SK-N-MC (cell line): ENCODE results near the gene SLC12A3.

Experiments used
- DNase-seq: peaks from one replicate; pipeline ENCODE4 v3.0.0-alpha.2; 2011; ENCODE audit warnings: low read depth, low spot score
- H3K27ac ChIP-seq: fragments of 200-600 bp; sonication (generic); 2 replicates; pipeline ENCODE4 v1.5.1; 2016; ENCODE audit warnings: mixed run types
- H3K36me3 ChIP-seq: fragments of 200-600 bp; sonication (generic); 2 replicates; pipeline ENCODE4 v1.6.1; 2017; ENCODE audit warnings: antibody characterized with exemption, low read length, mixed read lengths; ENCODE audit not compliant: insufficient read depth
- H3K4me3 ChIP-seq: fragments of 200-600 bp; sonication (generic); 2 replicates; pipeline ENCODE4 v1.5.1; 2016
- H3K9ac ChIP-seq: fragments of 200-600 bp; sonication (generic); 2 replicates; pipeline ENCODE4 v1.8.0; 2017; ENCODE audit warnings: mixed run types, mixed read lengths; ENCODE audit not compliant: insufficient read length
- H3K9me3 ChIP-seq: fragments of 200-600 bp; sonication (generic); 2 replicates; pipeline ENCODE4 v1.6.1; 2017; ENCODE audit warnings: low read depth, mild to moderate bottlenecking, antibody characterized with exemption, low read length, moderate library complexity, mixed read lengths
- EZH2 ChIP-seq: fragments of 200-600 bp; sonication (generic); IDR thresholded peaks from one replicate; pipeline ENCODE4 v1.6.1; 2017; ENCODE audit warnings: antibody characterized with exemption
- FOXP2 ChIP-seq: optimal IDR thresholded peaks from 2 replicates; pipeline ENCODE3; 2011; ENCODE audit warnings: mild to moderate bottlenecking, moderate library complexity; ENCODE audit not compliant: insufficient read depth; ENCODE audit errors: extremely low read length, control extremely low read depth
- POLR2AphosphoS5 ChIP-seq: IDR thresholded peaks from 2 replicates; pipeline ENCODE4 v1.6.1; 2012; ENCODE audit warnings: mild to moderate bottlenecking, low read depth, low read length, borderline replicate concordance

The SLC12A3 gene

DNA sequence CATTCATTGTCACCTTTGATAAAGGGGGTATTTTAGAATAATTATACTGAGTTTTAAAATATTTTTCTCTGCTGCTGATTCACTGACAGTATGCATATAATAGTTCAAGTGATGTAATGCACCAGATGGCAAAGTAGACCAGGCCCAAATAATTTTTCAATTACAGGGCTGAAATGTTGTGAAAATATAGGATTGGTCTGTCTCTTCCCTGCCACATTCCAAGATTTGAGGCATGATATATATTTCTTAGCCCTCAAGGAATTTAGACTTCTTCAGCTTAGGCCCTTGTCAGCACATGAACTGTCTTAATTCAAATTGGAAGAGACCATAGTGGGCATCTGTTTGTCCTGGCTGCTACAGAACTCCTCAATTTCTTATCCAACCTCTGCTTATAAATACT is 39.2 kb upstream of the SLC12A3 start:
- H3K4me3 ChIP-seq, result no peak overlapping the region
- 0 out of 2 replicates have a peak, but pooled peaks cover 3% of the 10 kb centered on the region for H3K36me3 ChIP-seq
- H3K9me3 ChIP-seq, result no peaks in the 10 kb centered on the region
- TF ChIP-seq POLR2AphosphoS5, result no peak
- no peak for TF ChIP-seq EZH2
- TF ChIP-seq FOXP2, result no peak
- H3K9ac ChIP-seq, result no peak overlapping the region
- no peak for DNase-seq
- H3K27ac ChIP-seq, result no peak overlapping the region

DNA sequence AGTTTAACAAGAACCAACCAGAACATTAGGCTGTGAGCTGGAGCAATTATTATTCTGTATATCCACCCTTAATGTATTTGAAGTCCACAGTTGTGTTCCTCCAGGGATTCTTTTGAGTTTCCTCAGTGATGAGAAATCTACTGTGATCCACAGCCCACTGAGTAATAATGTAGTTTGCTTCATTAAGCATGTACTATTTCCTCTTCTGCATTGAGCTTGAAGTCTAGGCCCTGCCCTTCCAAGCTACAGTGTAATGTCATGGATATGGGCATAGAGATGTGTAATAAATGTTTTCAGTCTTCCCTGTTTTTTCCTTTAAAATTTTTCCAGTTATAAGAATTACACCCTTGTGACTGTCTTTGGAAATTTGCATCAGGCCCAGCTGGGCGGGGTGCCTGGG is 36.4 kb upstream of the SLC12A3 start:
- peaks cover 3% of the 10 kb centered on the region; the same call in 1 of the 2 replicates for H3K36me3 ChIP-seq
- H3K9me3 ChIP-seq, result no peaks in the 10 kb centered on the region
- no peak for DNase-seq
- TF ChIP-seq EZH2 (no peak), FOXP2 (no peak), POLR2AphosphoS5 (no peak)
- H3K4me3 ChIP-seq, result no peak overlapping the region
- H3K27ac ChIP-seq, result no peak overlapping the region
- no peak overlapping the region for H3K9ac ChIP-seq

DNA sequence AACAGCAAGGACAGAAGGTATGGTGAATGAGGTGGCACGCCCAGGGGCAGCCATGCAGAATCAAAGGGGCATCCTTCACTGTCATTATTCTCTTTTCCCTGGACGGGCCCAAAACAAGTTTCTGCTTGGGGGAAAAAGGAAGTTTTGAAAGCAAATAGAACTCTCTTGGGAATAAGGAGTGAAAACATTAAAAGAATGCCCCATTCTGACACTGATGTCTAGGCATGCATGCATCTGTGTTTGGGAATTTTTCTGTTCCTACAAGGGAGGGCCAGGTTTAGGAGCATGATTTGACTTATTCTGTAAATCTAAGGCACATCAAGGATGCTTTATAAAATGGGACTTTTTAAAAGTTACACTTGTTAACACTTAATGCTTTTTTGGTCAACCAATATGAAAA is 34.3 kb upstream of the SLC12A3 start:
- Histone ChIP-seq H3K9me3 (no peaks in the 10 kb centered on the region), H3K27ac (no peak overlapping the region), H3K36me3 (peaks cover 3% of the 10 kb centered on the region; the same call in 1 of the 2 replicates), H3K4me3 (no peak overlapping the region), H3K9ac (no peak overlapping the region)
- no peak for TF ChIP-seq POLR2AphosphoS5
- TF ChIP-seq FOXP2, result no peak
- no peak for TF ChIP-seq EZH2
- DNase-seq, result no peak

DNA sequence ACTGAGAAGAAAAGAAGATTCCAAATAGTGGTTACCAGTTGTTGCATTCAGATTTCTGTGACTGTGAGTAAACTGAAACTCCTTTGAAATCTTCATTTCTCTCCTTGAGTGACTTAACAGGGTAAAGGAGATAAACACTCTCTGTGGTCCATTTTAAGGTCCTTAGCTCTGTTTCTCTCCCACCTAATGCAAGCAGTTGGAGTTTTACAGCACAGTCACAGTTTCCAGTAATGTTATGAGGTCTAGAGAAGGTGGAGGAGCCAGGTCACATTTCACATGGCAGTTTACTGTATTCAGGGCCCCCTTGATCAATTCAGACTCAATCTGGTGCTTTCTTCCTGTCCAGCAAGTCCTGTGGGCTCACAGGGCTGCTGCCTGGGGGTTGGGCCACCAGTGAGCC is 32.2 kb upstream of the SLC12A3 start:
- H3K36me3 ChIP-seq, result peaks cover 7% of the 10 kb centered on the region; the same call in 1 of the 2 replicates
- DNase-seq, result no peak
- H3K9me3 ChIP-seq, result no peaks in the 10 kb centered on the region
- no peak for TF ChIP-seq EZH2
- TF ChIP-seq POLR2AphosphoS5, result no peak
- TF ChIP-seq FOXP2, result no peak
- H3K27ac ChIP-seq, result no peak overlapping the region
- no peak overlapping the region for H3K4me3 ChIP-seq
- no peak overlapping the region for H3K9ac ChIP-seq

DNA sequence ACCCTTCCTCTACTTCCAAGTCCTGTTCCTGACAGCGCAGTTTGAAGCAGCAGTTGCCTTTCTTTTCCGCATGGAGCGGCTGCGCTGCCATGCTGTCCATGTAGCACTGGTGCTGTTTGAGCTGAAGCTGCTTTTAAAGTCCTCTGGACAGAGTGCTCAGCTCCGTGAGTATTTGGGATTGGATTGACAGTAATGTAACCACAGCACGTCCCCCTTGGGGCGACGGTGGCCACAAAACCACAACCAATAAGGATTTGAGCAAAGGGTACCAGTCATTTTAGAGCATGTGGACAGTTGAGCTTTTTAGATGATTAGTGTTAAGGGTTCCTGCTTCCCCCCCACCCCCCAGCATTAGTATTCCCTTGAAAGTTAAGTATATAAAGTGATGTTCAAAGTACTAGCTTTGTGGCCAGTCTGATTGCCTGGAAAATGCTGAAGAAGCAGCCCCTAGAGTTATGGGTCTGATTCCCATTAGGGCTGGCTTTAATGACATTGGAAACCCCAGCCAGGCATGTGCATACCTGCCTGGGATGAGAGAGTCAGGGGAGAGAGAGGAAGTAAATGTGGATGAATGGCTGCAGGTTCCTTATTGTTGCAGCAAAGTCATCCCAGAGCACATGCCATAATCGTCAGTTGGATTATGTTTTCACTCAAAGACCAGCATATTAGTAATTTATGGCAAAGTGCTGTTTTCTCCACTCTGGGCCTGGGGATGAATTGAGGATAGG is 31.6 kb upstream of the SLC12A3 start:
- no peak overlapping the region for H3K9ac ChIP-seq
- no peak for DNase-seq
- TF ChIP-seq POLR2AphosphoS5, result no peak
- TF ChIP-seq FOXP2, result no peak
- TF ChIP-seq EZH2, result no peak
- H3K9me3 ChIP-seq, result no peaks in the 10 kb centered on the region
- peaks cover 7% of the 10 kb centered on the region; the same call in 1 of the 2 replicates for H3K36me3 ChIP-seq
- no peak overlapping the region for H3K27ac ChIP-seq
- no peak overlapping the region for H3K4me3 ChIP-seq

DNA sequence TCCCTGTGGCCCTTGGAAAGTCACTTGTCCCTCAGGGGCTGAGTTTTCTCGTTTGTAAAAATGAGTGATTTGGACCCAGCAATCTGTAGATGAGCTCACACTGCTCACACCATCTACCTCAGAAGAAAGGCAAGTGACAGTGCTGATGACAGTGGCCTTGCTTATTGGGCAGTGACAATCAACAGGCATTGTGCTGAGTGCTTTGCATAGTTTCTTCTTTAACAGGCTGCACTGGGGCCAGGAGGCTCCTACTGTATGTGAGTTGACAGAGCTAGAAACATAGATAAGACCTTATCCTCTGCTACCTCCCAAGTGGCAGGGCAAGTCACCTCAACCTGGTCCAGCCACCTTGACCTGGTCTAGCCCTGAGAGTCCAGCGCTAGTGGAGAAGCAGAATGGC is 29.7 kb upstream of the SLC12A3 start:
- no peak overlapping the region for H3K4me3 ChIP-seq
- H3K9ac ChIP-seq, result no peak overlapping the region
- TF ChIP-seq EZH2, result no peak
- no peak for TF ChIP-seq FOXP2
- no peak for TF ChIP-seq POLR2AphosphoS5
- no peak for DNase-seq
- peaks cover 7% of the 10 kb centered on the region; the same call in 1 of the 2 replicates for H3K36me3 ChIP-seq
- no peak overlapping the region for H3K27ac ChIP-seq
- H3K9me3 ChIP-seq, result no peaks in the 10 kb centered on the region

DNA sequence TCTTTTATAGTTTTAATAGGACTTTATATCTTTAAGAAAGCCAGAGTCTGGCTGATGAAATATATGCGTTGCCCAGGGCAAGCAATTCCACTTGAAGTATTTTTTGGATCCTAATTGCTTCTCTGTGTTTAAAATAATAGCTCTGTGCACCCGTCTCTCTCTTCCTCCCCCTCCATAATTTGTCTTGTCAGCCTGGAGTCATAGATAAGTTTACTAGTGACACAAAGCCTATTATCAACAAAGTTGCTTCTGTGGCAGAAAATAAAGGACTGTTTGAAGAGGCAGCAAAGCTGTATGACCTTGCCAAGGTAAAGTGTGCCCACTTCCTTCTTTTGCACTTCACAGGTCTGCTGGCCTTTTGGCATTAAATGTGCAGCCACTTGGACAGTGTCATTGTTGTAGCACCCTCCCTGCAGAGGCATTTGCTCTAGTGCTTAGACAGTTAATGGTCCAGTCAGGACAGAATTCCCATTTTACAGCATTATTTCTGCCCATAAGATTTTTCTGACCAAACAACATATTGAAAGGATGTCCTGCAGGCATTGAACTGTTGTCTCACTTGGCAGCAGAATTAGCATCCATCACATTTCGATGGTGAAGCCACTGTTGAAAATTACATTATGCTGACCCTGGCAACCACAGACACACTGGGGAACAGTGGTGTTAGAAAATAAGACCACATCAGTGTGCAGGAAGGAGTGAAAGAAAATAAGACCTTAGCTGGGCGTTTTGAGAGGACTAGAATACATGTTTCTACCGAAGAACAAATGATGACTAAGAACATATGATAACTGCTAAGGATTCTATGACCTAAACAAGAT is 28.4 kb upstream of the SLC12A3 start:
- peak; percentile 20 for DNase-seq
- no peak overlapping the region for H3K9ac ChIP-seq
- TF ChIP-seq FOXP2 (no peak), POLR2AphosphoS5 (no peak), EZH2 (no peak)
- H3K27ac ChIP-seq, result peak overlapping the region; percentile 89
- peaks cover 7% of the 10 kb centered on the region; the same call in 1 of the 2 replicates for H3K36me3 ChIP-seq
- H3K4me3 ChIP-seq, result no peak overlapping the region
- H3K9me3 ChIP-seq, result no peaks in the 10 kb centered on the region

DNA sequence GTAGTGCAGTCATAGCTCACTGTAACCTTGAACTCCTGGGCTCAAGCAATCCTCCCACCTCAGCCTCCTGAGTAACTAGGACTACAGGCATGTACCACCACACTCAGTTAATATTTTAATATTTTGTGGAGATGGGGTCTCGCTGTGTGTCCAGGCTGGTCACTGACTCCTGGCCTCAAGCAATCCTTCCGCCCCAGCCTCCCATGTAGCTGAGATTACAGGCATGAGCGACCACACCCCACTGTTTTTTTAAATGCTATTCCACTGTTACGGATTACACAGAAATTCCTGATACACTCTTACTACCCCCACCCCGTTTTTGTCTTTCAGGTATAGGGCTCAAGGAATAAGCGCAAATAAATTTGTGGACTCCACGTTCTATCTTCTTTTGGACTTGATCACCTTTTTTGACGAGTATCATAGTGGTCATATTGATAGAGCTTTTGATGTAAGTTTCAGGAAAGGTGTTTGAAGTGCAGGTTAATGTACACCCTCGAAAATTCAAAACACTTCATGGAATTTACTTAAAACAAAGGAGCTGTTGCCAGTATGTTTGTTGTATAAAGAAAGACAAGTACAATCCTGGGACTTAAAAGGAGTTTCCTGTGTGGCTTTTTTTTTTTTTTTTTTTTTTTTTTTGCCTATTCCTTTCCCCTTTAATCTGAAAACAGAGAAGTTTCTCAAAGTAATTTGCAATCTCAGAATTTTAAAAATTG is 26.2 kb upstream of the SLC12A3 start:
- Histone ChIP-seq H3K9me3 (no peaks in the 10 kb centered on the region), H3K4me3 (no peak overlapping the region), H3K36me3 (peaks cover 9% of the 10 kb centered on the region; the same call in 1 of the 2 replicates)

More for the DNA sequence above, 26.2 kb upstream of the SLC12A3 start:
- no peak overlapping the region for H3K27ac ChIP-seq
- TF ChIP-seq POLR2AphosphoS5, result no peak
- no peak for TF ChIP-seq EZH2
- no peak for TF ChIP-seq FOXP2
- no peak overlapping the region for H3K9ac ChIP-seq
- no peak for DNase-seq
